K562 (cell line): ENCODE data around the gene PTPRC. TPM values are rescaled to one million over a fixed set of nuclear protein-coding genes. Genes with fewer than 3 reads are reported as not detected.
A peak's percentile ranks its signal among the peaks of the same experiment; 100 is the strongest.

ENCODE experiments used
- AFF4 ChIP-seq: sonication (generic); formaldehyde crosslinking; IDR thresholded peaks from 2 replicates; pipeline ENCODE4 v1.8.0; 2023; ENCODE audit warnings: mild to moderate bottlenecking, missing genetic modification reagents
- BACH1 ChIP-seq: fragments of 200-800 bp; sonication (Bioruptor generic); IDR thresholded peaks from 2 replicates; pipeline ENCODE4 v1.6.1; 2016; ENCODE audit warnings: missing genetic modification characterization, missing compliant biosample characterization
- CAMTA2 ChIP-seq: fragments of 250-450 bp; sonication (Bioruptor Pico); conservative IDR thresholded peaks from 2 replicates; pipeline ENCODE4 v1.5.1; 2022
- CC2D1A ChIP-seq: fragments of 450-650 bp; IDR thresholded peaks from 2 replicates; pipeline ENCODE4 v1.6.1; 2017; ENCODE audit warnings: mild to moderate bottlenecking
- CREB1 ChIP-seq, 2 experiments: sonication (generic) in 1 of 2; formaldehyde crosslinking in 1 of 2; IDR thresholded peaks; 2 replicates each; pipeline versions ENCODE4 v1.6.1 to v1.8.0; 2012 to 2022; ENCODE audit warnings: inconsistent platforms in 1 of 2, mild to moderate bottlenecking in 1 of 2, missing genetic modification reagents in 1 of 2, moderate library complexity in 1 of 2
- CREM ChIP-seq: IDR thresholded peaks from 2 replicates; pipeline ENCODE4 v1.6.1; 2014; ENCODE audit warnings: antibody characterized with exemption, low read depth
- DPF2 ChIP-seq: fragments of 450-650 bp; IDR thresholded peaks from 2 replicates; pipeline ENCODE4 v1.6.1; 2016
- ELF4 ChIP-seq: fragments of 450-650 bp; formaldehyde crosslinking; IDR thresholded peaks from 2 replicates; pipeline ENCODE4 v1.4.0; 2022; ENCODE audit warnings: missing genetic modification characterization
- FOXA1 ChIP-seq: fragments of 450-650 bp; IDR thresholded peaks from 2 replicates; pipeline ENCODE4 v1.6.1; 2016; ENCODE audit warnings: mild to moderate bottlenecking, borderline replicate concordance
- FOXK1 ChIP-seq: sonication (generic); formaldehyde crosslinking; IDR thresholded peaks from 2 replicates; pipeline ENCODE4 v1.8.0; 2022; ENCODE audit warnings: missing genetic modification reagents, mild to moderate bottlenecking, borderline replicate concordance
- FOXO4 ChIP-seq: fragments of 450-650 bp; formaldehyde crosslinking; IDR thresholded peaks from 2 replicates; pipeline ENCODE4 v1.4.0; 2020; ENCODE audit warnings: mild to moderate bottlenecking, moderate library complexity
- GABPA ChIP-seq: fragments of 200-800 bp; sonication (Bioruptor generic); conservative IDR thresholded peaks from 2 replicates; pipeline ENCODE4 v1.6.1; 2016; ENCODE audit warnings: low read depth, missing genetic modification characterization, missing compliant biosample characterization
- HDAC3 ChIP-seq: fragments of 450-650 bp; IDR thresholded peaks from 2 replicates; pipeline ENCODE4 v1.6.1; 2018; ENCODE audit warnings: borderline replicate concordance, mild to moderate bottlenecking, moderate library complexity; ENCODE audit not compliant: partially characterized antibody
- KLF16 ChIP-seq: IDR thresholded peaks from 2 replicates; pipeline ENCODE4 v1.6.1; 2016; ENCODE audit warnings: antibody characterized with exemption
- MAX ChIP-seq: sonication (generic); formaldehyde crosslinking; IDR thresholded peaks from 2 replicates; pipeline ENCODE4 v1.9.0; 2022; ENCODE audit warnings: mild to moderate bottlenecking, missing genetic modification reagents
- MCM5 ChIP-seq: fragments of 450-650 bp; IDR thresholded peaks from 2 replicates; pipeline ENCODE4 v1.6.1; 2016; ENCODE audit warnings: low read depth
- MEIS2 ChIP-seq: fragments of 450-650 bp; IDR thresholded peaks from 2 replicates; pipeline ENCODE4 v1.6.1; 2014; ENCODE audit warnings: mild to moderate bottlenecking; ENCODE audit not compliant: partially characterized antibody
- MTA2 ChIP-seq: fragments of 450-650 bp; IDR thresholded peaks from 2 replicates; pipeline ENCODE4 v1.6.1; 2016; ENCODE audit warnings: low read depth
- NBN ChIP-seq: fragments of 450-650 bp; IDR thresholded peaks from 2 replicates; pipeline ENCODE4 v1.6.1; 2016; ENCODE audit warnings: low read depth, mild to moderate bottlenecking
- RAD51 ChIP-seq: fragments of 450-650 bp; IDR thresholded peaks from 2 replicates; pipeline ENCODE4 v1.7.1; 2016; ENCODE audit warnings: low read depth, mild to moderate bottlenecking, borderline replicate concordance
- RBFOX2 ChIP-seq: fragments of 200-400 bp; formaldehyde crosslinking; IDR thresholded peaks from 2 replicates; pipeline ENCODE4 v1.6.1; 2017; ENCODE audit warnings: low read depth, mild to moderate bottlenecking, low read length, moderate library complexity
- RBM17 ChIP-seq: fragments of 200-400 bp; formaldehyde crosslinking; IDR thresholded peaks from 2 replicates; pipeline ENCODE4 v1.6.1; 2017; ENCODE audit warnings: low read depth, mild to moderate bottlenecking, low read length, borderline replicate concordance
- RNF2 ChIP-seq: sonication (generic); IDR thresholded peaks from 2 replicates; pipeline ENCODE4 v1.6.1; 2016
- SPI1 ChIP-seq: IDR thresholded peaks from 2 replicates; pipeline ENCODE4 v1.6.1; 2011; ENCODE audit warnings: low read depth, low read length, control low read depth, borderline replicate concordance
- TAL1 ChIP-seq: fragments of 450-650 bp; IDR thresholded peaks from 2 replicates; pipeline ENCODE4 v1.6.1; 2016; ENCODE audit warnings: mild to moderate bottlenecking
- ZC3H11A ChIP-seq: IDR thresholded peaks from 2 replicates; pipeline ENCODE4 v1.6.1; 2012; ENCODE audit warnings: low read depth, low read length, improper control_type of control experiment
- ZKSCAN1 ChIP-seq: fragments of 150-350 bp; IDR thresholded peaks from 2 replicates; pipeline ENCODE4 v1.6.1; 2016; ENCODE audit warnings: low read depth, low read length
- ZNF311 ChIP-seq: fragments of 250-450 bp; sonication (Bioruptor Pico); IDR thresholded peaks from 2 replicates; pipeline ENCODE4 v1.4.0; 2020; ENCODE audit warnings: mild to moderate bottlenecking, moderate library complexity
- polyA plus RNA-seq, 8 experiments: library from polyadenylated mRNA; depleted of rRNA in 4 of 8; stranded (reverse) in 5 of 8; unstranded in 3 of 8; fragments of >200 nt; fragmentation: Nextera tagmentation in 2 of 8; fragmentation: Illumina TruSeq in 1 of 8; extraction: Ambion mirVana in 2 of 8; extraction: Trizol in 1 of 8; gene quantifications; 2 replicates each; pipeline versions ENCODE4 v1.2.1 to v1.2.3, GENCODE V29; 2011 to 2014; ENCODE audit warnings: inconsistent platforms in 1 of 8, missing spikeins in 1 of 8
- total RNA-seq, 7 experiments: library from RNA; depleted of rRNA in 6 of 7; stranded (reverse); fragments of >200 nt in 6 of 7; fragmentation: Illumina TruSeq in 2 of 7; extraction: Trizol in 2 of 7; gene quantifications; 2 replicates each; pipeline versions ENCODE4 v1.2.1 to v1.2.3, GENCODE V29; 2011 to 2021; ENCODE audit warnings: low replicate concordance in 1 of 7

The PTPRC gene
- total and polyA plus RNA-seq, 9 of the 15 experiments (the other 6 are each of a cell fraction or from before 2014, with no cell fraction given), result 7.1 to 107 (median 62.9) TPM

GRCh38 chr1:198598796-198599321 lies 40.0 kb upstream of the PTPRC start (continued):
- no peak for TF ChIP-seq AFF4
- TF ChIP-seq KLF16, result peak; percentile 80; the same call in 1 of the 2 replicates
- no peak for TF ChIP-seq MTA2
- no peak for TF ChIP-seq MAX (CRISPR knock-in tag)
- 0 out of 2 replicates have a peak, but pooled peaks have one; percentile 53 for TF ChIP-seq ZKSCAN1
- no peak for TF ChIP-seq RBM17
- 0 out of 2 replicates have a peak, but pooled peaks have one; percentile 38 for TF ChIP-seq ZNF311
- TF ChIP-seq BACH1 (tag), result no peak
- peak; percentile 79 for TF ChIP-seq TAL1
- peak; percentile 60 for TF ChIP-seq SPI1
- 0 out of 2 replicates have a peak, but pooled peaks have one; percentile 15 for TF ChIP-seq CREM
- TF ChIP-seq CAMTA2 (CRISPR knock-in tag), result no peak
- TF ChIP-seq ZC3H11A, result no peak
- TF ChIP-seq MCM5, result no peak
- peak; percentile 41 for TF ChIP-seq HDAC3
- no peak for TF ChIP-seq RBFOX2
- TF ChIP-seq FOXO4 (CRISPR knock-in tag), result no peak
- TF ChIP-seq ELF4 (CRISPR knock-in tag), result no peak
- peak; percentile 81 for TF ChIP-seq DPF2
- peak; percentile 76; the same call in 1 of the 2 replicates for TF ChIP-seq CC2D1A
- no peak for TF ChIP-seq RAD51
- TF ChIP-seq GABPA (tag), result peak; percentile 52
- TF ChIP-seq MEIS2, result no peak
- 0 out of 2 replicates have a peak, but pooled peaks have one; percentile 22 for TF ChIP-seq CREB1 (IDR thresholded peaks at IDR 0.05)
- no peak for TF ChIP-seq CREB1 (CRISPR knock-in tag; IDR thresholded peaks at IDR 0.05)
- no peak for TF ChIP-seq FOXA1
- no peak for TF ChIP-seq NBN
- peak; percentile 67; the same call in 1 of the 2 replicates for TF ChIP-seq RNF2
- no peak for TF ChIP-seq FOXK1 (CRISPR knock-in tag)
